Measurements from ENCODE around the gene CCDC85C.

Gene CCDC85C

DNA sequence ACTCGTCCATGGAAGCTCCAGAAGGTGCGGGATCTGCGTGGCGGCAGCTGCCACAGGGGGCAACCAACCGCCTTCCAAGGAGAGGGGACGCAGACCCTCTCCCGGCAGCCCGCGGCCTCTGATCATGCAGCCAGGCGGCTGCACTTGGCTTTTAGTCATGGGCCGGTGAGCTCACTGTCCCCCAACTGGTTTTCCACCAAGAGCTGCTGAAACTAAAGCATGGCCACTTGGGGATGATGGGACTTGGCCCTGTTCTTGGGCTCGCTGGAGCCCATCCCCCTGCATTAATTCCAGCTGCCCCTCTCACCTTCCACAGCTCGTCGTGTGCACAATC, 39.1 kb downstream of the CCDC85C start:
- H4K20me1 ChIP-seq (ENCODE audit: insufficient read depth): no peaks in the 10 kb centered on the region

DNA sequence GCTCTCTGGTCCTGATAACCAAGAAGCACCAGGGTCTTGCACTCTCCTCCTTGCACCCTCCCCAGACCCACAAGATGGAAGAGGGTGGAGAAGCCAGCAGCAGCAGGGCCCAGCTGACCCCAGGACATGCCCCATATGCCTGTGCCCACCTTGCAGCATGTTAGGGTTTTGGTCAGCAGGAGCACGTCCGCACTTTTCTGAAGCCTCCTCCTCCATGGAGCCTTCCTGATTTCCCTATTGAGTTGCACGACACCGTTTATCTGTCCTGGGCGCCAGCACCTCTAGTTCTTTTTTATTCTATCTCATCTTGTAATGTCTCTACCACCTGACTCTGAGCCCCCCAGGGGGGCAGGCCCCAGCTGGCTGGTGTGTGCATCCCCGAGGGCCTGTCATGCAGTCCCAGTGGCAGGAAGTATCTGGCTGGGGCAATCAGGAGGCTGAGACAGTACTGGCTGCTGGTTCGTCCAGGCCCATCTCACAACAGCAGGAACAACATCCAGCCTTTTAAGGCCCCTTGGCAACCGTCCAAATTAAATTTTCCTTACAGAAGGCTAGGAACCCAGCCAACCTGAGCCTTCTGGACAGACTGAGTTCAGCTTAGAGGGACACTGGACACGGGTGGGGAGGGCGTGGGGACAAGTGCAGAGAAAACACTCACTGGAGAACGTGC, 39.6 kb downstream of the CCDC85C start:
- Histone ChIP-seq H3K9ac (no peak overlapping the region), H3K4me1 (ENCODE audit: low read depth, poor library complexity, severe bottlenecking) (peaks cover 12% of the 10 kb centered on the region), H4K20me1 (ENCODE audit: insufficient read depth) (no peaks in the 10 kb centered on the region), H3K79me2 (ENCODE audit: insufficient read depth, low read depth) (no peaks in the 10 kb centered on the region), H3K27me3 (ENCODE audit: insufficient read depth, low read depth) (no peaks in the 10 kb centered on the region), H3K4me3 (IDR thresholded peaks at IDR 0.05; ENCODE audit: insufficient read depth, low read depth, low read length) (no peak overlapping the region), H3K36me3 (ENCODE audit: insufficient read depth) (no peaks in the 10 kb centered on the region), H2AFZ (ENCODE audit: low read depth) (no peak overlapping the region), H3K4me2 (no peak overlapping the region), H3K27ac (no peak overlapping the region)
- TF ChIP-seq, protein P1, sequence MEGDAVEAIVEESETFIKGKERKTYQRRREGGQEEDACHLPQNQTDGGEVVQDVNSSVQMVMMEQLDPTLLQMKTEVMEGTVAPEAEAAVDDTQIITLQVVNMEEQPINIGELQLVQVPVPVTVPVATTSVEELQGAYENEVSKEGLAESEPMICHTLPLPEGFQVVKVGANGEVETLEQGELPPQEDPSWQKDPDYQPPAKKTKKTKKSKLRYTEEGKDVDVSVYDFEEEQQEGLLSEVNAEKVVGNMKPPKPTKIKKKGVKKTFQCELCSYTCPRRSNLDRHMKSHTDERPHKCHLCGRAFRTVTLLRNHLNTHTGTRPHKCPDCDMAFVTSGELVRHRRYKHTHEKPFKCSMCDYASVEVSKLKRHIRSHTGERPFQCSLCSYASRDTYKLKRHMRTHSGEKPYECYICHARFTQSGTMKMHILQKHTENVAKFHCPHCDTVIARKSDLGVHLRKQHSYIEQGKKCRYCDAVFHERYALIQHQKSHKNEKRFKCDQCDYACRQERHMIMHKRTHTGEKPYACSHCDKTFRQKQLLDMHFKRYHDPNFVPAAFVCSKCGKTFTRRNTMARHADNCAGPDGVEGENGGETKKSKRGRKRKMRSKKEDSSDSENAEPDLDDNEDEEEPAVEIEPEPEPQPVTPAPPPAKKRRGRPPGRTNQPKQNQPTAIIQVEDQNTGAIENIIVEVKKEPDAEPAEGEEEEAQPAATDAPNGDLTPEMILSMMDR (conservative IDR thresholded peaks at IDR 0.05; ENCODE audit: low read depth, low read length): no peak

More for the DNA sequence above, 39.1 kb downstream of the CCDC85C start:
- no peak overlapping the region for H3K9ac ChIP-seq
- TF ChIP-seq, protein P1 (conservative IDR thresholded peaks at IDR 0.05; ENCODE audit: low read depth, low read length): no peak
- peaks cover 17% of the 10 kb centered on the region for H3K4me1 ChIP-seq (ENCODE audit: low read depth, poor library complexity, severe bottlenecking)
- no peak overlapping the region for H2AFZ ChIP-seq (ENCODE audit: low read depth)
- no peaks in the 10 kb centered on the region for H3K36me3 ChIP-seq (ENCODE audit: insufficient read depth)
- H3K4me3 ChIP-seq (IDR thresholded peaks at IDR 0.05; ENCODE audit: insufficient read depth, low read depth, low read length): no peak overlapping the region
- no peak overlapping the region for H3K27ac ChIP-seq
- no peak overlapping the region for H3K4me2 ChIP-seq
- H3K79me2 ChIP-seq (ENCODE audit: insufficient read depth, low read depth): no peaks in the 10 kb centered on the region
- H3K27me3 ChIP-seq (ENCODE audit: insufficient read depth, low read depth): no peaks in the 10 kb centered on the region

DNA sequence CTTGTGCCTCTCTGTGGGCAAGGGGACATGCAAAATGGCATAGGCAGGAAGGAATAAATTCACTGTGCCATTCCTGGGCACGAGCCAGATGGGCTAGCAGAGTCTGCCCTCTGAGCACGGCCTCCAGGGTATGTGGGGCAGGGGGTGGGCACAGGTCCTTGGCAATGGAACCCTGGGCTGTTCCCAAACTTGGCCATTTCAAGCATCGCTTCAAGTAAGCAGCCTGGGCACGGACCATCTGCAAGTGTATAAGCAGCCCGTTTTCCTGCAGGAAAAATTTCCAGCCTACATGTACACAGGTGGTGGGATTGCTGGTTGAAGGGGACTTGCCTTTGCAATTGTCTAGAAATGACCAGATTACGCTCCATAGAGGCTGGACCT, 40.3 kb downstream of the CCDC85C start:
- no peak overlapping the region for H3K4me2 ChIP-seq
- TF ChIP-seq, protein P1 (conservative IDR thresholded peaks at IDR 0.05; ENCODE audit: low read depth, low read length): no peak
- no peak overlapping the region for H3K27ac ChIP-seq
- H3K36me3 ChIP-seq (ENCODE audit: insufficient read depth): no peaks in the 10 kb centered on the region
- no peak overlapping the region for H3K4me3 ChIP-seq (IDR thresholded peaks at IDR 0.05; ENCODE audit: insufficient read depth, low read depth, low read length)
- no peaks in the 10 kb centered on the region for H3K79me2 ChIP-seq (ENCODE audit: insufficient read depth, low read depth)
- H2AFZ ChIP-seq (ENCODE audit: low read depth): no peak overlapping the region
- H3K4me1 ChIP-seq (ENCODE audit: low read depth, poor library complexity, severe bottlenecking): peaks cover 5% of the 10 kb centered on the region
- no peak overlapping the region for H3K9ac ChIP-seq
- no peaks in the 10 kb centered on the region for H4K20me1 ChIP-seq (ENCODE audit: insufficient read depth)
- H3K27me3 ChIP-seq (ENCODE audit: insufficient read depth, low read depth): no peaks in the 10 kb centered on the region

DNA sequence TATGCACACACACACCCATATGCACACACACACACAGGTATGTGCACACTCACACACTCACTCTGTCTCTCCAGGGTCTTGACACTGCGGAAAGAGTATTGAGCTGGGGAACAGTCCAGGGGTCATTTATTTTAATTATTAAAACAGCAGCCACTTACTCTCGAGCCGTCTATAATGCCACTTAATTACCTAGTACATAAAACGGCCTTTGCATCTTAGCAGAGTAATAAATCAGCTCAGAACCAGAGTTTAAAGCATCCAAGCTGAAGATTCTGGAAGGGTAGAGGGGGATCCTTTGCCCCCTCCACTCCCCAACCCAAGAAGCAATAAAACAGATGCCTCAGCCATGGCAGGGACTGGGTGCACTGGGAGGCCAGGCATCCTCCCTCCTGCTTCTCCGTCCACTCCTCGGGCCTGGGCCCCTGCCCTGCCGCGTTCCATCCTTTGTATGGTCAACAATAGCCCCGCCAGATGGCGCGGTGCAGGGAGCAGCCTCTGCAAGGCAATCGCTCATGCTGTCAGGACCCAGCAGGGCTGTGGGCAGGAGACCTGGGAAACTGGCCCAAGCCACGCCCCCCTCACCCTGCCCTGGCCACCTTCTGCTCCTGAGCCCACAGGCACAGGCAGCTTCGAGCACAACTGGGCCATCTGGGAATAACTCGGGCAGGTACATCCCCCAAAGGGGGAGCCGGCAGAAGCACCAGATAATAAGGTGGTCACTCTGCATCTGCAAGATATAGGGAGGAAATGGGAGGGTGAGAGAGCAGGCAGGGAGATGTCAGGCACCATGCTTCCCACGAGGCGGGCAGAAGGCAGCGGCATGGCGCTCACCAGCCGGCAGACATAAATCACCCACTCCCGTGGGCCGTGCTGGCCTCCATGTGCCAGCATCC, 40.9 kb downstream of the CCDC85C start:
- Histone ChIP-seq H3K4me2 (no peak overlapping the region), H3K4me1 (ENCODE audit: low read depth, poor library complexity, severe bottlenecking) (no peaks in the 10 kb centered on the region), H2AFZ (ENCODE audit: low read depth) (no peak overlapping the region), H3K36me3 (ENCODE audit: insufficient read depth) (no peaks in the 10 kb centered on the region), H3K27ac (no peak overlapping the region), H3K79me2 (ENCODE audit: insufficient read depth, low read depth) (no peaks in the 10 kb centered on the region), H3K4me3 (IDR thresholded peaks at IDR 0.05; ENCODE audit: insufficient read depth, low read depth, low read length) (no peak overlapping the region), H3K27me3 (ENCODE audit: insufficient read depth, low read depth) (no peaks in the 10 kb centered on the region), H3K9ac (no peak overlapping the region), H4K20me1 (ENCODE audit: insufficient read depth) (no peaks in the 10 kb centered on the region)
- TF ChIP-seq, protein P1 (conservative IDR thresholded peaks at IDR 0.05; ENCODE audit: low read depth, low read length): no peak

Data from KMS-11 (cell line).